Stimulated activated CD8-positive, alpha-beta memory T cell treated with anti-CD3 and anti-CD28 coated beads, Interleukin-12 subunit alpha, Interleukin-12 subunit beta, amount 100 ng/mL, for 24 hours (primary cell): ENCODE measurements around the gene FRY.

Source experiments
- DNase-seq: peaks from one replicate; pipeline ENCODE4 v3.0.0-alpha.2; 2020; ENCODE audit errors: extremely low read depth

The FRY gene

DNA sequence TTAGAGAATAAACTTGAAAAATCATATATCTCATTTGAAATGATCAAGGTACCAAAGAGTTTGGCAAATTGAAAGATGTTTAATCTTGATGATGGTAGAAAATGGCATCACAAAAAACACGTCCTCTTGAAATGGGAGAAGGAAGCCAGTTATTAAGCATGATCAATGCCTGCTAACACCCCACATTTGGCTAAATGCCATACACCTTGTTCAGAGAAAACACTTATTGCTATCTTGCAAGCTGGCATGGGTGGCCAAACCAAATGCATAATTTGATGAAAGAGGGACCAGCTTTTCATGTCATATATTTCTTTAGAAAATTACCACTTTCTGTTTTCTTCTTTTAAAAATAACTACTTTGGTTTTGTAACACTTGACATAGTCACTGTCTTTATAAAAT lies 142.3 kb downstream of the FRY start:
- no peak for DNase-seq

DNA sequence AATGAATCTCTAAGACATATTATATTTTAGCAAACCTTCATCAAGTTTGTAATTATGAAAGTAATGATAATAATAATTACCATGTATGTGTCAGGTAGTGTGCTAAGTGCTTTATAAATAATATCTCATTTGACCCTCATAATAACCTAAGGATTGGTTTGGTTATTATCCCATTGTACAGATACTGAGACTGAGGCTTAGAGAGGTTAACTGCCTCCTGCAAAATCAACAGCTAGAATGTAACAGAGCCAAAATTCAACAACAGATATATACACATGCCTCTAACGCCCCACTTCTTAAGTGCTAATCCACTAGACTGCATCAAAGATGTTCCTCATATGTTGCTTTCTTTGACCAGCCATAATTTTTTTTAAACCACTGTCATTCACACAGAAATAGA lies 142.8 kb downstream of the FRY start:
- DNase-seq: no peak

DNA sequence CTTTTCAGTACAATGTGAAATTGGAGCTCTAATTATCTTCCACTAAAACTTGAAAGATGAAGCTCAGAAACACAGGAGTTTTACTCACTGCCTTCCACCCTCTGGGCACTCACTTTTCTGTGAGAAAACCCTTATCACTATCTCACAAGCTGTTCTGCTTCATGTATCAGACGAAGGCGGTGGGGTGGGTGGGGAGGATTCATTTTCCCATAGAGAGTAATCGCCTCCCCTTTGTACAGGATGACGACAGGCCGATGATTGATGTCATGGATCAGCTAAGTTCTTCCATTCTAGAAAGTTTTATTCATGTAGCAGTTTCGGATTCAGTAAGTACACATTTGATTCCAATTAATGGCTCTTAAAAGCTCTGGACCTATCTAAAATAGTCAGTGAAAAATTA lies 143.7 kb downstream of the FRY start:
- no peak for DNase-seq

DNA sequence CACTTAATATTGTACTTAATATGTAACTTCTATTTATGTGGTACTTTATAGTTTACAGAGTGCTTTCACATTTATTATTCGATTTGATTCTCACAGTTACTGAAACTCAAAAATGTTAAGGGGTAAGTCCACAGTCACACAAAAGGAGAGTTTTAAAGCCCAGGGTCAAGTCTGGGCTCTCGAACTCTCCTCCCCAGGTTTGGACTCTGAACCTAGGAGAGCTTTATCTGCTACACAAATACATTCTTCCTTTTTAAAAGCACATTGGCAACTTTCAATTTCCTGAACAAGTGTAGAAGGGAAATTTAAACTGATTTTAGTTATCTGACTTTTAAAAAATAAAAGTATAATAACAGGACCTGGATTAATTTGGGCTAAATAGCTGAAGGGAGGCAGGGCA lies 144.4 kb downstream of the FRY start:
- no peak for DNase-seq

DNA sequence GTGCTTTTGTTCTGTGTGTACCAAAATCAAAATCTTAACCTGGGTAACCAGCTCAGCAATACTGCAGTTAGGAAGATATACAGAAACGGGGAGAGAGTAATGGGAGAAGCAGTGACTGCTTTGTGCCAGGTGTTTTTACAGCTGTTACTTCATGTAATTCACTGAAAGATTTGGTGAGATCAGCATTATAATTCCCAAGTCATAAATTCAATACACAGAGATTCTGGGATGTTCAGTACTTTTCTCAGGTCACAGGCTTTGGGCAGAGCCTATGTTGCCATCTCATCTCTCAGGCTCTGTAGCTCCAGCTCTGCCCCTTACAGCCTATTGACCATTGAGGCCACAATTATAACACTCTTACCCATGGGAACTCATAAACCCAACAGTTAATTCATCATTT lies 145.1 kb downstream of the FRY start:
- DNase-seq: no peak

DNA sequence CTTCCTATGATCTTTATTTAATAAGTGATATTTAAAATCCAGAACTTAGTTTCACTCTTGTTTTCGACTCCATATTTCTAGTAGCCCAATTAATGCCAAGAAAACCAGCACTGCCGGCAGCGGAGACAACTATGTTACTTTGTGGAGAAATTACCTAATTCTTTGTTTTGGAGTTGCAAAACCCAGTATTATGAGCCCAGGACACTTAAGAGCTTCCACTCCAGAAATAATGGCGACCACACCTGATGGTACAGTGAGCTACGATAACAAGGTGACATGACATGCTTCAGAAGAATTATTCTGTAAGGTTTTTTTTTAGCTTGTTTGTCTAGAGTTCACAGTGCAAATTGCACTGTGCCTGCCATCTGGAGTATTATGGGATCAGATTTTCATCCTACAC lies 147.2 kb downstream of the FRY start:
- DNase-seq: no peak

DNA sequence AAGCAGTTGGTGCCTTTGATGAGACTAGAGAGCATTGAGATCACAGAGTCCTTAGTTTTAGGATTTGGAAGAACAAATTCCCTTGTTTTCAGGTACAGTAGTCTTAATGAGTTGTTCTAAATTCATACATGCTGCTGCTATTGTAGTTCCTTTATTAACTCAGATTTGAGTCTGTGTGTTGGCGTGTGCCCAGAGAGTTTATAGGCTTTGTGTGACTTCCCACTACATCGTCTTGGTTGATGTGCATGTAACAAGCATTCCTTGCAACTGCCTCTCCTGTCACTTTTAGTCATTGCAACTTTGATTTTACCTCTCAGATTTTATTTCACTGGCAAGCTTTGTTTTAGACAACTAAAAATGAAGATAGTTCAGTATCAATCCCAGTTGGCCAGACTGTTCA lies 148.1 kb downstream of the FRY start:
- no peak for DNase-seq

DNA sequence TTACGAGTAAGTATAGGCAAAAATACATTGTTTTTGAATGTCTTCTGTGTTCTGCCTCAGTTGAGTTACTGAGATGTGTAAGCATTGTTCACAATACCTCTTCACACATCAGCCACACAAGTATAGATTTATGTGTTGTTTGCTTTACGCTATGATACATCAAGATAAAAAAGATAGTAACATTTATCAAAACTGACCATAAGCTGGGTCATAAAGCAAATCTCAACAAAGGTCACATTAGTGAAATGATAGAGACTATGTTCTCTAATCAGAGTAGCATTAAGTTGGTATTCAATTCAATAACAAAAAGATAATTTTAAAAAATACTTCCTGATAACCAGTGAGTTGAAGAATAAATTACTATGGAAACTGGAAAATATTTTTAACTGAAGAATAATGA lies 156.1 kb downstream of the FRY start:
- no peak for DNase-seq

DNA sequence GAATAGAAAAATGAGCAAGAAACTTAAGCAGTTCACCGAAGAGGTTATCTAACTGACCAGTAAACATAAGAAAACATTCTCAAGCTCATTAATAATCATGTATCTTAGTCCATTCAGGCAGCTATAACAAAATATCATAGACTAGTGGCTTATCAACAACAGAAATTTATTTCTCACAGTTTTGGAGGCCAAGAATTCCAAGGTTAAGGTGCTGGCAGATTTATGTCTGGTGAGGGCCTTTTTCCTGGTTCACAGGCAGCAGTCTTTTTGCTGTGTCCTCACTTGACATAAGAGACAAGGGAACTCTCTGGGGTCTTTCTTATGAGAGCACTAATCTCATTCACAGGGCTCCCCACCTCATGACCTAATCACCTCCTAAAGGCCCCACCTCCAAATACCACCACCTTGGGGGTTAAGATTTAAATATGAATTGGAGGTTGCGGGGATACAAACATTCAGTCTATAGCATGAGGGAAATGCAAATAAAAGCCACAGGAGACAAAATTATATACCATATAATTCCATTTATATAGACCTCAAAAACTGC lies 160.0 kb downstream of the FRY start:
- no peak for DNase-seq

DNA sequence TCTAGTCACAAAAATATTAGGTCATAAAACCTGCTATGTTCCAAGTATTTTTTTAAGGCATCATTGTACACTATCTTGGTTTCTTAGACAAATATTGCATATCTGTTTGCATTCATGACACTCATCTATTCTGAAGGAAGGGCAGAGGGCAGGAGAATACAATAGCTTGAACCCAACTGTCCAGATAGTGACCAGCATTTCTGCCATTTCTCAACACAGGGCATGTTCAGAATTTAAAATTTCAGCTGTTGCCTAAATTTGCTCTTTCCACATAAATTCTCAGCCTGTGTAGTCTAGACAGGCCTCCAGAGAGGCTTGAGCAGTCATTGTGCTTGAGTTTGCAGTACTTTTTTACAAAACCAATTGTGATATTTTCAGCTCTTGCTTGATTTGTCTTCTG lies 164.1 kb downstream of the FRY start:
- DNase-seq: no peak

DNA sequence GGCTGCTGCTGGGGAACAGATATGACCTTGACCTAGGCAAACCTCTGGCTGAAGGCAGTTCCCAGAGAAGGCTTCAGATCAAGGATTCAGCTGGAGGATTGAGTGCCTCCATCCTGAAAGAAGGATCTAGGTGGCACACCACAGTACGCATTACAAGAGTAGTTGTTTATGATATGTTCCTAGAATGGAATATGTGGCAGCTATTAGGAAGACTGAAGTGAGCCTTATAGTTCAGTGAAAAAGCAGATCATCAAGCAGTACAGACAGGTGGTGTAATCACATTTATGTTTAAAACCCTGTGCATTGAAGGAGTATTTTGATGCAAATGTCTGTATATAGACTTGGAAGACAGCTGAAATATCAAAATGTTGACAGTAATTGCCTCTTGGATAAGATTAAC lies 167.6 kb downstream of the FRY start:
- DNase-seq: no peak

DNA sequence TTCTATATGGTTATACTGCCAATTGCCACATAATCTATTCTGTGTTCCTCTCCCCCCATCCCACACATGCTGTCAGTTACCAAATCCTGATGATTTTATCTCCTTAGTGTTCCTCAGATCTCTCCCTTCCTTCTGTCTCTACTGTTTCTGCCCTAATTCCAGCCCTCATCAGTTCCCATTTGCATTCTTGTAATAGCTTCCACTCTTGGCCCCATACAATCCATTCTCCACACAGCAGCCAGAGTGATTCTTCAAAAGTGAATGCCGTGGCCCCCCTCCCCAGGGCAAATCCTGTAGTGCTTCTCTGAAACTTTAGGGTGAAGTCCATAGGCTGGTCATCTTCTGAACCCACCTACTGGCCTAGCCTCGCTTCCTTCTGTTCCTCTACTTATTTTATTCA lies 169.2 kb downstream of the FRY start:
- no peak for DNase-seq

DNA sequence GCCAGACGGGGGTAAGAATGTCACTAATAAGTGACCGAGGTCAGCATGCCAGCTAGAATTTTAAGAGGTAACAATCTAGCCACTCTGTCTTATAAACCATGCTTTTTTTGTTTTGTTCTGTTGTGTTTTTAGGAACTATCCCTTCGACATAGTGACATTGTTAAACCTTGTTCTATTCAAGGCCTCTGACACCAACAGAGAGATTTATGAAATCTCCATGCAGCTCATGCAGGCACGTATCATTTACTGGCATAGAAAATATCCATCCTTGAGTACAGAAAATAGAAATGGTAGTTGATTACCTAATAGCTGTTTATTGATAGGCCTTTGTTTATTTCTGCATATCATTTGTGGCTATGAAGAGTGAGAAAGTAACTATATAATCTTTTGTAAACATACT lies 170.2 kb downstream of the FRY start:
- DNase-seq: no peak

DNA sequence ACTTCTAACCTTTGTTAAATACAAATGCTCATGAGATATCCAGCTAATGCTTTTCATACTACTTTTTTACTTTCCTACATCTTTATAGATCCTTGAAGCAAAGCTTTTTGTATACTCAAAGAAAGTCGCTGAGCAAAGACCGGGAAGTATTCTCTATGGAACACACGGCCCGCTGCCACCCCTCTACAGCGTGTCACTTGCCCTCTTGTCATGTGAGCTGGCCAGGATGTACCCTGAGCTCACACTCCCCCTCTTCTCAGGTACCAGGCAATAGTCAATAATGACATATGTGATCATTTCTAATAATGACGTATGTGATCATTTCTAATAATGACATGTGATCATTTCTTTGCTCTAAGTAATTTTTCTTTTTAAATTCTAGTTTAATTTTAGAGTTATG lies 170.7 kb downstream of the FRY start:
- DNase-seq: no peak

DNA sequence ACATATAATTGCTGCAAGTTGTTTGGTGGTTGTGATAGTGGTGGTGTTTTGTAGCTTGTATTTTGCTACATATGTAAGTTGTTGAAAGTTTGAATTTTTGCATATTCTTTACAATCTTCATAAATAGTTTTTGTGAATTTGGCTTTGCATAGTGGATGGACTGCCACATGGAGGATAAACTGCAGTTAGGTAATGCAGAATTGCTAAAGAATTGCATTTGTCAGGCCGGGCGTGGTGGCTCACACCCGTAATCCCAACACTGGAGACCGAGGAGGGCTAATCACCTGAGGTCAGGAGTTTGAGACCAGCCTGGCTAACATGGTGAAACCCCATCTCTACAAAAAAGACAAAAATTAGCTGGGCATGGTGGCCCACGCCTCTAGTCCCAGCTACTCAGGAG lies 171.6 kb downstream of the FRY start:
- DNase-seq: no peak

DNA sequence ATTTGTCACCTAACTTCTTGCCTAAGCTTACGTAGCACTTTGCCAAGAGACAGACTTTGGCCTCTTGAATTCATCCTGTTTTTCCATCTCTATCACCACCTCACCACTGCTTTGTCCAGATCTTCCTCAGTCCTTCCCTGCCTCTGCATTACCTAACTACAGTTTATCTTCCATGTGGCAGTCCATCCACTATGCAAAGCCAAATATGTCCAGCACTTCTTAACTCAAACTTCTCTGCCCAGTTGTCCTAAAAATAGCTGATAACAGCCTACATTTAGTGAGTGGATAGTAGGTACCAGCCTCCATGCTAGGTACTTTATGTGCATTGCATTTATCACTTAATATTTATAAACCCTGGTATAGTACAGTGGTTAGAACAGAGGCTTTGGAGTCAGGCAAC lies 172.2 kb downstream of the FRY start:
- DNase-seq: no peak

DNA sequence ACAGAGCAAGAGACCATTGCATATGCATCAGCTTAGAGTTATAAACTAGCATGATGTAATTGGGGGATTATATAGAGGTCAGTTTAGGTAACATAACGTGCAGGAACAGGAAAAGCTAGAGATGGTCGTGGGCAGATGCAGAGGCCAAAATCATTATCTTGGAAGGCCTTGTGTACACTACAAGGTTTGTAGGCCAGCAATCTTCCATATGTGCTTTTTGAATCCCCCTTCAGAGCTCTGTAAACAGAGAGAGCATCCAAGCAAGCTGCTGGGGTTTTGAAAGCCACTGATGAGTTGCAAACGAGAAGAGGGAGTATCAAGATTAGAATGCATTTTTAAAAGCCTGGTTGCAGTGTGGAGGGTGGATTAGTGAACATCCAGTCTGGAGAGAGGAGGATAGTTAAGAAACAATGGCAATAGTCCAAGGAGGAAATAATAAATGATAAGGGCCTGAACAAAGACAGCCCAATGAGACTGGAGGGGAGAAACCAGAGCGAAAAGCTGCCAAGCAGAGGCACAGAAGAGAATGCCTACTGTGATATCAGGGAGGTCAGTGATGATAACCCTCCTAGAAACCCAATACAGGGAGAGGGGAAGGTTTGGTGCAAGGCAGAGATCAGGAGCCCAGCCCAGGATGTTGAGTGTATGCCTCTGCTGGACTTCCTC lies 174.0 kb downstream of the FRY start:
- DNase-seq: no peak

DNA sequence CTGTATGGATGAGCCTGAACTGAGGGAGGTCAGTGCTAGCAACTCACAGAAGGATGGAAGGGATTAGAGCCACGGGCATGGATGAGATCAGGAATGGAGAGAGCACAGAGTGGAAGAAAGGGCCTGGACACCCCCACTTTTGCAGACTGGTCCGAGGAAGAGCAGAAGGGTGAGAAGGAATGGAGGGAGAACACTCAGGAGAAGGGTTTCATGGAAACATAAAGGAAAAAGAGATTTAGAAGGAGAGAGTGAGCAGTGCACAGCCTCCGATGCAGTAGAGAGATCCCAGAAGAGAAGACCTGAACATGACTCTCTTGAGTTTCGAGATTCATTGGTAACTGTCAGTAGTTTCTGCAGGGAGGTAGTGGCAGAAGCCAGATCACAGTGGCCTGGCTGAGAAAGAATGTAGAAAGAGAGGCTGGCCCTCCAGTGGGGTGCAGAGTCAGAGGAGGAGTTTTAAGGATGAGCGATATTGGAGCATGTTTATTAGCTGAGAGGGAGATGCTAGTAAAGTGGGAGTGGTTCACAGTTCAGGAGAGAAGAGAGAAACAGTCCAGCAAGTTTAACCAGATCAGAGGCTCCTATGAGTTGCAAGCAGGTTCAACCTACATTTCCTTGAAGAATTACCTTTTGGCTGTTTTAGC lies 174.6 kb downstream of the FRY start:
- DNase-seq: no peak

DNA sequence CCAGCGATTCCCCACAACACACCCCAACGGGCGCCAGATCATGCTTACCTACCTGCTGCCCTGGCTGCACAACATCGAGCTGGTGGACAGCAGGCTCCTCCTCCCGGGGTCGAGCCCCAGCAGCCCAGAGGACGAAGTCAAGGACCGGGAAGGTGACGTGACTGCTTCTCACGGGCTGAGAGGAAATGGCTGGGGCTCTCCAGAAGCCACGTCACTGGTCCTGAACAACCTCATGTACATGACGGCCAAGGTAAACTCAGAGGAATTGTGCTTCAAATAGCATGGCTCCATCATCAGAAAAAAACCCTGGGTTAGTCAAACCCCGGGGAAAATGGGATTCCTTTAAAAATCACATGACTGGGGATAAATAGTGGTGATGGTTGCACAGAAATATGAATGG lies 177.3 kb downstream of the FRY start:
- DNase-seq: no peak

DNA sequence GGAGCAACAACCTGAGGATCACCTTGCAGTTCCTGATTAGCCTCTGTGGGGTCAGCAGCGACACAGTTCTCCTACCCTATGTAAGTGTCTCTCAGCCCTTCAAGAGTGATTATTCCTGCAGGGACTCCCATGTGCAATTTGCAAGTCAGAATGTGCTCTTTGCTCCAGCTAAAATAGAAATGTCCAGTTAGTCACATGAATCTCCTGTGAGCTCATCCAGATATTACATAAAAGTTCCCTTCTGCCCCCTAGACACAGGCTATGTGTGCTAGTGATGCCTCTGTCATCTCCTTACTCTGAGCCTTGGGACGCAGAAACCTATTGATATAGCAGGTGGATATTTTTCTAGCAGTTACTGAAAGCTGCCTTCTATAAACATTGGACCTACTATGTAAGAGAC lies 178.1 kb downstream of the FRY start:
- no peak for DNase-seq

DNA sequence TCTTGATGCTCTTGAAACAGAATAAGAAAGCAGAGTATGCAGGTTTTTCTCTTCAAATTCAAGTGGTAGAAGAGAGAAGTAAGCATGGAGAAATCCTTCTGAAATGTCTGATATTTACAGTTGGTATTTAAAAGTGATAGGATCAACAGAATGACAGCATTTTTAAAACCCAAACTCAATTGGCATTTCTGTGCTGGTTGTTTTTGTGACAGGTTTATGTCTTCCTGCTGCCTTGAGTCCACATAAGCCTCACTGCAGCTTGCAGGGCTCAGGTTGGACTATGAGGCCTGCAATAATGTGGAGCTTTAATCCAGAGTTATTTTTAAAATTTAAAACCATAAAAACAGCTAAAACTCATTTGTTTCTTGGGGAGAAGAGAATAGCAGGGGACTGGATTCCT lies 178.5 kb downstream of the FRY start:
- DNase-seq: no peak

DNA sequence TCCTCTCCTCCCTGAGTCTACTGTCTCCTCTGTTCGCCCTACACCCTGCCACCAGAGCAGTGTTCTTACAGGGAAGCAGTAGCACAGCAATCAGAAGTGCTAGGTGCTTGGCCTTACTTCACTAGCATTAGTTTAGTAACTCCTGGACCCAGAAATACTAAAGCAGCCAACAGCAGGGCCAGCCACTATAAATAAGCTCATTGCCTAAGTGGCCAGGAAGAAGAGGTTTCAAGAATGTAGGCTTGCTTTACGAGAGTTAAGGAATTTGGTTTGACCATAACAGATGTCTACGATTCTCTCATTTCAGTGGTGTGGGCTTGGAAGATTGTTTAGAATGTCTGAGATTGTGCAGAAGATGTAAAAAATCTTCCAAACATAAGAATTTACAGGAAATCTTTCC lies 180.2 kb downstream of the FRY start:
- no peak for DNase-seq

DNA sequence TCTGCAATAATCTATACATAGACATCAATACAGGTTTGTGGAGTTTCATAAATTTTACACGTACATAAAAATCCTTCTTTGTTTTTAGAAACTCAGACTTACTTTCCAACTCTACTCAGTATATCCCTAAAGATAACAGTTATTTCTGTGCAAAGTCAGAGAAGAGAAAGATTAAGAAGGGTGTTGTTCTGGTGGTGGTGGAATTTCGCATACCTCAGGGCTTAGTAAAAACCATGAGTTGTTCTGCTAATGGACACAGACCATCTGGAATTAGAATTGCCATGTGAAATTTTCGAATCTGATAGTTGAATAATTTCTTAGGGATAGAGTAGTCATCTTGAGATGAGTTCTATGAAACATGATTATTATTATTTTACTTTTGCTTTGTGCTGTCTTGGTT lies 180.8 kb downstream of the FRY start:
- no peak for DNase-seq

DNA sequence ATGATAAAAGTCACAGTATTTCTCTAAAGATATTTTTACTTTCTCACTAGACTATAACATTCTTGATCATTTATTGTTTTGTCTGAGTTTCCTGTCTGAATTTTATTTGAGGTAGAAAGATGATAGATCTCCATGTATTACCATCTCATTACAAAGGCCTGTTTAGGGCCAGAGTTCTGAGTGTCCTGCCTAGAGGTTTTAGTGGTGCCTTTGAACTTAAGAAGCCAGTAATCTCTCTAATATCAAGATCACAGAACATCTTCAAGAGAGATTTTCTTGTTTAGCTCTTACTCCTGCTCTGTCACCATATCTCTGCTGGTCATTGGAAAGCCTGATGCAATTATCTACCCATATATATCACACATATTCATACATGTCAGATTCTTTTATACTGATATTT lies 182.1 kb downstream of the FRY start:
- no peak for DNase-seq
